HepG2 (cell line): ENCODE results near the gene SAMD4A. TPM values are rescaled to one million over a fixed set of nuclear protein-coding genes. Genes with fewer than 3 reads are reported as not detected.

Experiments used
- ATAC-seq: fragments of 200-7000 bp; cut with Tn5 transposase; 3 replicates; pipeline ENCODE4 v1.9.1; 2020; ENCODE audit warnings: mild to moderate bottlenecking, moderate library complexity
- BruUV-seq: library from RNA; stranded (reverse); fragments of 400-500 nt; replicated peaks from 2 replicates; lab custom pipeline; 2021; lab: Mats Ljungman, UMichigan
- CTCF ChIA-PET: fragments of 300-600 bp; formaldehyde crosslinking; extraction: SDS; loops from one replicate; lab custom pipeline; 2021; ENCODE audit warnings: low total read pairs, inconsistent platforms, low intra/inter-chr PET ratio; lab: Yijun Ruan, JAX
- POLR2A ChIA-PET: fragments of 350-600 bp; sonication (Branson Sonifier 250); formaldehyde crosslinking; loops from one replicate; lab custom pipeline; 2020; ENCODE audit warnings: antibody characterized with exemption, inconsistent platforms; lab: Yijun Ruan, JAX
- DNase-seq: peaks from one replicate; pipeline ENCODE4 v3.0.0-alpha.2; 2015; ENCODE audit warnings: low spot score
- FAIRE-seq: peaks from 3 replicates; lab custom pipeline; 2011; peaks lifted over from hg19 to GRCh38; lab: Jason Lieb, UNC
- H2AFZ ChIP-seq: one replicate; pipeline ENCODE4 v1.6.1; 2011; ENCODE audit warnings: low read length, inconsistent platforms
- H3K27ac ChIP-seq: fragments of 300-600 bp; 3 replicates; pipeline ENCODE4 v1.8.0; 2011; ENCODE audit warnings: mixed run types, mild to moderate bottlenecking, mixed read lengths, low read length, inconsistent platforms; ENCODE audit not compliant: insufficient read depth; ENCODE audit errors: extremely low read length
- H3K27me3 ChIP-seq, 2 experiments: fragments of 200-600 bp in 1 of 2; 2 replicates in 1 of 2; 3 replicates in 1 of 2; pipeline versions ENCODE4 v1.6.0 to v1.8.0; 2011; ENCODE audit warnings: low read length in 2 of 2, mild to moderate bottlenecking in 2 of 2, moderate library complexity in 2 of 2, inconsistent platforms in 1 of 2; ENCODE audit not compliant: insufficient read depth in 2 of 2, control insufficient read depth in 1 of 2
- H3K36me3 ChIP-seq, 2 experiments: fragments of 200-600 bp in 1 of 2; replicated peaks in 1 of 2; 2 replicates in 1 of 2; 3 replicates in 1 of 2; pipeline versions ENCODE4 v1.5.1 to v1.8.0; 2011; ENCODE audit warnings: low read length in 2 of 2, inconsistent platforms in 1 of 2; ENCODE audit not compliant: insufficient read depth in 2 of 2, control insufficient read depth in 1 of 2
- H3K4me1 ChIP-seq: 2 replicates; pipeline ENCODE4 v1.5.1; 2012; ENCODE audit warnings: low read length, inconsistent platforms; ENCODE audit not compliant: insufficient read depth
- H3K4me2 ChIP-seq: 2 replicates; pipeline ENCODE4 v1.6.0; 2011; ENCODE audit warnings: low read depth, low read length, inconsistent platforms
- H3K4me3 ChIP-seq, 3 experiments: fragments of 200-600 bp in 1 of 3; sonication (generic), shearing (Covaris generic) in 1 of 3; replicated peaks in 1 of 3; 2 replicates each; pipeline ENCODE4 v1.5.1; 2011 to 2016; ENCODE audit warnings: low read length in 3 of 3, inconsistent platforms in 2 of 3, low read depth in 2 of 3, mild to moderate bottlenecking in 2 of 3, control low read depth in 1 of 3, mixed read lengths in 1 of 3; ENCODE audit not compliant: insufficient read depth in 1 of 3
- H3K79me2 ChIP-seq: one replicate; pipeline ENCODE4 v1.6.1; 2011; ENCODE audit warnings: low read length, inconsistent platforms; ENCODE audit not compliant: insufficient read depth
- H3K9ac ChIP-seq: 2 replicates; pipeline ENCODE4 v1.6.0; 2011; ENCODE audit warnings: mild to moderate bottlenecking, low read depth, low read length, inconsistent platforms; ENCODE audit not compliant: insufficient read depth
- H3K9me3 ChIP-seq: 2 replicates; pipeline ENCODE4 v1.5.1; 2012; ENCODE audit warnings: mild to moderate bottlenecking, low read length
- H4K20me1 ChIP-seq: 2 replicates; pipeline ENCODE4 v1.6.0; 2011; ENCODE audit warnings: inconsistent platforms, mild to moderate bottlenecking, low read length, moderate library complexity; ENCODE audit not compliant: insufficient read depth
- ATF4 ChIP-seq, 2 experiments: fragments of 450-650 bp in 1 of 2; sonication (generic) in 1 of 2; formaldehyde crosslinking; IDR thresholded peaks; 2 replicates each; pipeline versions ENCODE4 v1.5.0 to v1.8.0; 2020 to 2022; ENCODE audit warnings: mild to moderate bottlenecking in 1 of 2, missing genetic modification reagents in 1 of 2
- BCLAF1 ChIP-seq: fragments of 450-650 bp; IDR thresholded peaks from 2 replicates; pipeline ENCODE4 v1.6.1; 2017; ENCODE audit warnings: mild to moderate bottlenecking
- FOXA3 ChIP-seq: IDR thresholded peaks from 2 replicates; pipeline ENCODE4 v1.6.1; 2016; ENCODE audit warnings: missing genetic modification reagents, missing compliant biosample characterization
- HMG20B ChIP-seq: conservative IDR thresholded peaks from 2 replicates; pipeline ENCODE4 v1.6.1; 2016; ENCODE audit warnings: missing genetic modification reagents, missing compliant biosample characterization
- HNF4A ChIP-seq: sonication (generic); formaldehyde crosslinking; IDR thresholded peaks from 2 replicates; pipeline ENCODE4 v1.4.0; 2020; ENCODE audit warnings: missing genetic modification reagents
- HOXA7 ChIP-seq: sonication (generic); formaldehyde crosslinking; IDR thresholded peaks from 2 replicates; pipeline ENCODE4 v1.8.1; 2022; ENCODE audit warnings: mild to moderate bottlenecking, missing genetic modification reagents, moderate library complexity
- LBX2 ChIP-seq: sonication (generic); formaldehyde crosslinking; IDR thresholded peaks from 2 replicates; pipeline ENCODE4 v1.5.0; 2020; ENCODE audit warnings: missing genetic modification reagents, mild to moderate bottlenecking, borderline replicate concordance
- NR2F1 ChIP-seq, 2 experiments: fragments of 450-650 bp in 1 of 2; formaldehyde crosslinking in 1 of 2; IDR thresholded peaks; 2 replicates each; pipeline versions ENCODE4 v1.5.0 to v1.6.1; 2016 to 2020; ENCODE audit warnings: mild to moderate bottlenecking in 1 of 2, missing compliant biosample characterization in 1 of 2, missing genetic modification reagents in 1 of 2, moderate library complexity in 1 of 2
- NRL ChIP-seq: sonication (generic); formaldehyde crosslinking; IDR thresholded peaks from 2 replicates; pipeline ENCODE4 v1.5.0; 2020; ENCODE audit warnings: missing genetic modification reagents, mild to moderate bottlenecking, moderate library complexity, borderline replicate concordance
- ONECUT2 ChIP-seq: sonication (generic); formaldehyde crosslinking; IDR thresholded peaks from 2 replicates; pipeline ENCODE4 v1.4.0; 2020; ENCODE audit warnings: missing genetic modification reagents
- PBX2 ChIP-seq: IDR thresholded peaks from 2 replicates; pipeline ENCODE4 v1.6.1; 2016; ENCODE audit warnings: control low read depth
- ZFP36L2 ChIP-seq: sonication (generic); formaldehyde crosslinking; IDR thresholded peaks from 2 replicates; pipeline ENCODE4 v1.4.0; 2020; ENCODE audit warnings: missing genetic modification reagents
- ZFP62 ChIP-seq: sonication (generic); formaldehyde crosslinking; IDR thresholded peaks from 2 replicates; pipeline ENCODE4 v1.4.0; 2020; ENCODE audit warnings: missing genetic modification reagents
- ZKSCAN1 ChIP-seq: fragments of 150-350 bp; IDR thresholded peaks from 2 replicates; pipeline ENCODE4 v1.6.1; 2014; ENCODE audit warnings: low read length
- ZNF607 ChIP-seq: sonication (generic); formaldehyde crosslinking; IDR thresholded peaks from 2 replicates; pipeline ENCODE4 v1.5.1; 2020; ENCODE audit warnings: missing genetic modification reagents, mild to moderate bottlenecking, borderline replicate concordance
- ZNF841 ChIP-seq: sonication (generic); formaldehyde crosslinking; IDR thresholded peaks from 2 replicates; pipeline ENCODE4 v1.8.1; 2023; ENCODE audit warnings: missing genetic modification reagents, borderline replicate concordance
- in situ Hi-C: cut with HindIII; loops from 2 replicates; pipeline ENCODE4 v1.10.0; 2017; ENCODE audit warnings: low pct_unique_long_range_greater_than_20kb; ENCODE audit not compliant: extremely low pct_ligation_motif_present
- intact Hi-C: fragments of 100-400 bp; cut with micrococcal nuclease; formaldehyde crosslinking; loops from one replicate; pipeline ENCODE4 v1.10.0; 2022; ENCODE audit not compliant: unreplicated experiment
- polyA plus RNA-seq, 8 experiments: library from polyadenylated mRNA; depleted of rRNA in 3 of 8; stranded (reverse) in 7 of 8; unstranded in 1 of 8; fragments of >200 nt; fragmentation: Illumina TruSeq in 4 of 8; extraction: Trizol in 4 of 8; gene quantifications; 2 replicates each; pipeline versions ENCODE4 v1.2.1 to v1.2.3, GENCODE V29; 2011 to 2016; ENCODE audit warnings: low read depth in 4 of 8, missing spikeins in 1 of 8, mixed read lengths in 1 of 8; ENCODE audit not compliant: insufficient read depth in 1 of 8
- total RNA-seq, 5 experiments: library from RNA; depleted of rRNA; stranded (reverse); fragments of >200 nt; fragmentation: Illumina TruSeq; extraction: Trizol; gene quantifications; 2 replicates each; pipeline ENCODE4 v1.2.3, GENCODE V29; 2016; ENCODE audit warnings: low read depth in 1 of 5

Gene SAMD4A
- total and polyA plus RNA-seq, 2 of the 13 experiments (the other 11 are each of a cell fraction or from before 2014, with no cell fraction given), result 11.8 to 13.0 TPM

GRCh38 chr14:54709867-54710266 lies 142.9 kb downstream of the SAMD4A start:
- CTCF ChIA-PET, result no interaction called here
- no peak for TF ChIP-seq ZNF841 (CRISPR knock-in tag)
- peak; percentile 9; the same call in 1 of the 2 replicates for TF ChIP-seq HNF4A (CRISPR knock-in tag)
- no peak for TF ChIP-seq HOXA7
- no peak for TF ChIP-seq ZFP62 (CRISPR knock-in tag)
- TF ChIP-seq ZNF607 (CRISPR knock-in tag), result no peak
- TF ChIP-seq NRL (CRISPR knock-in tag), result no peak
- TF ChIP-seq ZKSCAN1, result no peak
- TF ChIP-seq BCLAF1, result no peak
- TF ChIP-seq HMG20B (CRISPR knock-in tag), result no peak
- TF ChIP-seq ZFP36L2 (CRISPR knock-in tag), result no peak
- TF ChIP-seq LBX2, result no peak
- TF ChIP-seq FOXA3, result peak; percentile 14; the same call in 1 of the 2 replicates
- TF ChIP-seq NR2F1 (CRISPR knock-in tag; IDR thresholded peaks at IDR 0.05), result no peak
- peak in 1 of 2 experiments; percentile 47; a peak in 1 of 4 replicates for TF ChIP-seq ATF4 (CRISPR knock-in tag; IDR thresholded peaks at IDR 0.05)
- TF ChIP-seq ONECUT2 (CRISPR knock-in tag), result no peak
- no peak for TF ChIP-seq PBX2 (CRISPR knock-in tag)

More at GRCh38 chr14:54709867-54710266, 142.9 kb downstream of the SAMD4A start:
- Histone ChIP-seq H3K4me1 (peaks cover 25% of the 10 kb centered on the region), H3K79me2 (peaks cover 12% of the 10 kb centered on the region), H3K9me3 (no peaks in the 10 kb centered on the region), H4K20me1 (peaks cover 12% of the 10 kb centered on the region), H3K9ac (no peak overlapping the region), H3K36me3 (peaks cover 9 to 44% of the 10 kb centered on the region in 2 experiments), H3K4me3 (no peak overlapping the region), H2AFZ (no peak overlapping the region), H3K27ac (no peak overlapping the region), H3K27me3 (no peaks in the 10 kb centered on the region), H3K4me2 (no peak overlapping the region)
- intact Hi-C loops (no loop called here), in situ Hi-C loops (no loop called here)
- FAIRE-seq, result peak; percentile 30
- ATAC-seq, result no peak
- peak; percentile 17 for DNase-seq
- POLR2A ChIA-PET, result no interaction called here
- BruUV-seq, result no TSS peak
